HG02885 (cell line): Measurements from ENCODE around the gene MRPL24.
A peak's percentile ranks its signal among the peaks of the same experiment; 100 is the strongest.

ENCODE experiments used
- ATAC-seq: cut with Tn5 transposase; IDR thresholded peaks from one replicate; pipeline ENCODE4 v1.9.1; 2021; ENCODE audit warnings: mild to moderate bottlenecking; ENCODE audit not compliant: unreplicated experiment, poor library complexity

MRPL24 gene

DNA sequence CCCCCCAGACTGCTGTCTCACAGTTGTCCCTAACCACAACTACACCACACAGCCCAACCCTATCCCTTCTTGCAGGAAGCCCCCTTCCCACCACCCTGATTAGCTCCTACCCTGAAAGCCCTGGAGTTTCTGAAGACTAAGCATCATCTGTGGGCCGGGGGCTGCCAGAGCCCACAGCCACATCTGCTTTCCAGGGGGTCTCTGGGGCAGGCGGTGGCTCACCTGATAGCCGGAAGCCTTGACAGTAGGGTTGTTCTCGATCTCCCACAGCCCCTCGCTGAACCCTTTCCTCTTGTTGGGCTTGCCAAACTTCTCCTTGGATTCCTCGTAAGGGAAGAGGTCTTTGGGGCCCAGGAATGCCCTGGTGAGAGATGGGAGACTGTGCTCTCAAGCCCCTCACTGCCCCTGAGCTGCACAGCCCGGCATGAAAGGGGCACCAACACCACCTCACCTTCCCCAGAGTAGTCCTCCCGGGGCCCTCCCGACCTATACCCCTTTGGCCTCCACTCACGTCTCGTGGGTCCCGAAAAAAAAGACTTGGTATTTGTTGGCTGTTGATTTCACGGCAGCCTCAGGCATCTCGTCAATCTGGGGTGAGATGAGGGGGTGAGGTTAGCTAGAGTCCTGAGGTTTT is 4.0 kb upstream of the MRPL24 start:
- ATAC-seq: no peak

DNA sequence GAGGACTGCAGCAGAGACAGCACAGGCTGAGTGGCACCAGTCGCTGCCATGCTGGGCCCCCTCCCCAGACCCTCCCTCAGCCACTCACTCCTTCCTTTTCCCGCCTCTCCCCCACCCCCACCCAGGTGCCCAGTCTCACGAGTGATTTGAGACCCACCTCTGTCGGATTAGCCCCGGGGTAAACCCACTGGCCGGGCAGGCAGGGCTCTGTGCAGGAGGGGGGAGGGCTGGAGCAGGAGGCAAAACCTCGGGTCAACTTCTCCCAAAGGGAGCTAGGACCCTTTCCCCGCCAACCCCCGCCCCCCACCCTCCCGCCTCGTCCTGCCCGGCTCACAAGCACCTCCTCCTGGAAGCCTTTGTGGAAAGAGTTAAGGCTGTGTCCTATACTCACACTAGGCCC is 3.5 kb upstream of the MRPL24 start:
- ATAC-seq: no peak

DNA sequence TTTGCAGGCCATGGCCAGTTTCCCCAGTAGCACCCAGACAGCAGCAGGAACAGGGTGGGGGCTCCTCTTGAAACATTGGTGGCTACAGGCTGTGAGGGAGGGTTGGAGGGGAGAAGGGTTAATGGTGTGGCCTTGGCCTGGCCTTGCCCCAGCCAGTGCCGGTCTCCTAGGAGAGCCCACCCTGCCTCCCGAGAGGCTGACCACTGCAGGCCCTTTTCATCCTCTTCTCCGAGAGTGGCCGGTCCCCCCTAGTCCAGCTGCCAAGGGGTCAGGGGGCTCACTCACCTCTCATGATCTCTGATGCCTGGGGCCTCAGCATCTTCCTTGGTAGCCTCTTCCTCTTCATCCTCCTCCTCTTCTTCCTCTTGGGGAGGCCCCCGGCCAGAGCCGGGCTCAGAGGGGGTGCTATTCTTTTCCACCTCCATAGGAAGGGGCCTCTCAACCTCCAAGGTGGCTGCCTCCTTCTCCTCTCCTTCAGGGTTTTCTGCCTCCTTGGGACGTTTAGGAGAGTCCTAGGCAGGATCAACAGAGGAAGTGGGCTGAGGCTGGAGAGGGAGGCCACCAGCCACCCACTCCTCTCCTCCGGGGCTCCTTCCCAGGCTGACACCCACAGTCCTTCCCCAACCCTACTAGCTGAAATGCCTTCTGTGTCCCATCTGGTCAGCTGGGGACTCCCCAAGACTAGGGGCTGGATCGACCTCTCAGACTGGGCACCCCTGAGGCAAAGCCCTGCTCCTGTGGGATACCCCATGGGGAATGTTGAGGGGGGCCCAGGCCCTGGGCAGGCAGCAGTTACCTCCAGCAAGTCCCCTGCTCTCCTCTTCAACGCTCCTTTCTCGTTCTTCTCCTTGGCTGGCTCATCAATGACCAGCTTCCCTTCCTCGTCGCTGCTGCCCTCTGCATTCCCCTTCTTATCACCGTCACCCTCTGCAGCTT is 2.7 kb upstream of the MRPL24 start:
- no peak for ATAC-seq

DNA sequence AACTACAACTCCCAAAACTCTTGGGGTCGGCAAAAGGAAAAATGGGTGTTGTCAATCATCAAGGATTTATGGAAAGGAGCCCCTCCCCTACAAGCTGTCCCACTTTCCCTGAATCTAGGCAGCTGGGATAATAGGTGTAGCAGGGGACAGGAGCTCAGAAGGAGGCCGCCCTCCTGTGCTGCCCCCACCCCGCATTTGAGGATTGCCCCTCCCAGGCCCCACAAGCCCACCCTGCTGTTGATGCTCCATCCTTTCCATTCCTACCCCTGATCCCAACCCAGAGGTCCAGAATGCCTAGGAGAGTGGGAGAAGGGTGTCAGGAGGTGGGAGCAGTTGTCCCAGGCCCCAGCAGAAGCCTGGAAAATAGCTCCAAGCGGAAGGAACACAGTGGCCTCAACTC is 1.9 kb upstream of the MRPL24 start:
- ATAC-seq: no peak

DNA sequence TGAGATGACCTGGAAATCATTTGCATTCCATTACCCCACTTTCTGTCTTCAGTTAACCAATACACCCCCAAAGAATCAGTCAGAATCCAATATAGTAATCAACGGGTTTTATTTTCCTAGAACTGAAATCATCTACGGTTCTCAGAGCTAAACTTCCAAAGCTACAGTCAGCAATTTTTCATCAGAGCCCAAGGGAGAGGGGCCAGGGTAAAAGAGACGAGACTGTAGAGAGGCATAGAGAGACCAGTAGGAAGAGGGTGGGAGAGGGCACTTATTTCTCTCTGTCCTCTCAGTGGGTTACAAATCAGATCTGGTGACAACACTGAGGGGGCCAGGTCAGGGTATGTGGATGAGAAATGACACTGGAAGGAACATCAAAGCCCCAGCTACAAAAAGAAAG is 1.1 kb upstream of the MRPL24 start:
- ATAC-seq: no peak

- ATAC-seq: no peak
Observed at GRCh38 chr1:156741481-156741983, 644 bp upstream of the MRPL24 start.

- ATAC-seq: no peak
Observed at GRCh38 chr1:156740237-156740740, 599 bp downstream of the MRPL24 start.

DNA sequence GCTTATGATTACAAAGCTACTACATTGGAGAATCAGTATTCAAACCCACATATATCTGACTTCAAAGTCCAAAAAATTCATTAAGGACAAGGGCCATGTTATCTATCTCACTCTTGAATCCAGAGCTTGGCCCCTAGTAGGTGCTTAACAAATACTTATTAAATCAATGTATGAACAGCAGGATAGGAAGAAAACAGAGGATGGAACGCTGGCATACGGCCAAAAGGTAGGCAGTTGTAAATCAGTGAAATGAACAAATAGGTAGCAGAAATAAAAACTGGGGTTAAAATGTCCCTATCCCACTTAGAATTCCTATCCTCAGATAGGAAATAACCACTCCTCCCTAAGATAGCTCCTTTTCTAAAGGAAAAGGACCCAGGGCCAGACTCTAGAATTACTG is 2.0 kb downstream of the MRPL24 start:
- ATAC-seq: no peak

- ATAC-seq: no peak
Observed at GRCh38 chr1:156738407-156738806, 2.5 kb downstream of the MRPL24 start.

DNA sequence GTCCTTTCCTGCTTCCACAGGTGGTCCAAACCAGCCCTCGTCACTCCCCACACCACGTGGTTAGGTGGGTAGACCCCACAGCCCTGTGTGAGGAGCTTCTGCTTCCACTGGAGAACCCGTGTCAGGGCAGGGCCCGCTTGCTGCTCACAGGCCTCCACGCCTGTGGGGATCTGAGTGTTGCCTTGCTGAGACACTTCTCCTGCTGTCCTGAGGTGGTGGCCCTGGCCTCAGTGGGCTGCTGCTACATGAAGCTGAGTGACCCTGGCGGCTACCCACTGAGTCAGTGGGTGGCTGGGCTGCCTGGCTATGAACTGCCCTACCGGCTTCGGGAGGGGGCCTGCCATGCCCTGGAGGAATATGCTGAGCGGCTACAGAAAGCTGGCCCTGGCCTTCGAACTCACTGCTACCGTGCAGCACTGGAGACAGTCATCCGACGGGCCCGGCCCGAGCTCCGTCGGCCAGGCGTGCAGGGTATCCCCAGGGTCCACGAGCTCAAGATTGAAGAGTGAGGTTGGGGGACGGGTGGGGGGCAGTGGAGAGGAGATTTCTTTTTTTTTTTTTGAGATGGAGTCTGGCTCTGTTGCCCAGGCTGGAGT is 6.8 kb downstream of the MRPL24 start:
- no peak for ATAC-seq

- peak; percentile 89 for ATAC-seq
Observed at GRCh38 chr1:156728599-156729462, 12.1 kb downstream of the MRPL24 start, which contains the start of gene ISG20L2. Gene ISG20L2, minus strand, starts transcription at chr1:156728766. Its CDS starts 1,114 bp downstream, at chr1:156727652.

GRCh38 chr1:156727926-156728598 is 12.8 kb downstream of the MRPL24 start, which contains the start of gene METTL25B:
Gene METTL25B, plus strand, starts transcription at chr1:156728469. Its CDS starts 636 bp downstream, at chr1:156729105.
- peak; percentile 64 for ATAC-seq

- no peak for ATAC-seq
Observed at GRCh38 chr1:156727492-156727891, 13.4 kb downstream of the MRPL24 start.

- ATAC-seq: no peak
Observed at GRCh38 chr1:156726549-156727226, 14.2 kb downstream of the MRPL24 start.

GRCh38 chr1:156725683-156726280 is 15.1 kb downstream of the MRPL24 start:
- ATAC-seq: peak; percentile 32

GRCh38 chr1:156721535-156721934 is 19.4 kb downstream of the MRPL24 start:
- no peak for ATAC-seq

GRCh38 chr1:156721131-156721530 is 19.8 kb downstream of the MRPL24 start:
- no peak for ATAC-seq

- no peak for ATAC-seq
Observed at GRCh38 chr1:156717351-156717750, 23.5 kb downstream of the MRPL24 start.
